Measurements from ENCODE around the gene MDM2. TPM values are rescaled to one million over a fixed set of nuclear protein-coding genes. Genes with fewer than 3 reads are reported as not detected.
"Not testable (repeated sequence)": the region's sequence is repeated elsewhere in the genome, so short reads cannot be mapped to it uniquely, and the experiment has no call there.

Gene MDM2
- total RNA-seq, 1 donor from 2014 or later, result 123 TPM

- no peak overlapping the region for H3K4me3 Mint-ChIP-seq
- peaks cover 15% of the 10 kb centered on the region for H3K4me1 Mint-ChIP-seq
- no peak for DNase-seq (ENCODE audit: low read depth, low spot score)
- no peak overlapping the region for H3K27ac Mint-ChIP-seq (ENCODE audit: unreplicated experiment)
- no peaks in the 10 kb centered on the region for H3K27me3 Mint-ChIP-seq (ENCODE audit: low read depth)
- H3K36me3 Mint-ChIP-seq (ENCODE audit: low read depth), result peaks cover 8% of the 10 kb centered on the region
- no peak for TF ChIP-seq CTCF (conservative IDR thresholded peaks at IDR 0.05)
- no peaks in the 10 kb centered on the region for H3K9me3 Mint-ChIP-seq
Measured at GRCh38 chr12:68805592-68806120, 2.3 kb upstream of the MDM2 start.

DNA sequence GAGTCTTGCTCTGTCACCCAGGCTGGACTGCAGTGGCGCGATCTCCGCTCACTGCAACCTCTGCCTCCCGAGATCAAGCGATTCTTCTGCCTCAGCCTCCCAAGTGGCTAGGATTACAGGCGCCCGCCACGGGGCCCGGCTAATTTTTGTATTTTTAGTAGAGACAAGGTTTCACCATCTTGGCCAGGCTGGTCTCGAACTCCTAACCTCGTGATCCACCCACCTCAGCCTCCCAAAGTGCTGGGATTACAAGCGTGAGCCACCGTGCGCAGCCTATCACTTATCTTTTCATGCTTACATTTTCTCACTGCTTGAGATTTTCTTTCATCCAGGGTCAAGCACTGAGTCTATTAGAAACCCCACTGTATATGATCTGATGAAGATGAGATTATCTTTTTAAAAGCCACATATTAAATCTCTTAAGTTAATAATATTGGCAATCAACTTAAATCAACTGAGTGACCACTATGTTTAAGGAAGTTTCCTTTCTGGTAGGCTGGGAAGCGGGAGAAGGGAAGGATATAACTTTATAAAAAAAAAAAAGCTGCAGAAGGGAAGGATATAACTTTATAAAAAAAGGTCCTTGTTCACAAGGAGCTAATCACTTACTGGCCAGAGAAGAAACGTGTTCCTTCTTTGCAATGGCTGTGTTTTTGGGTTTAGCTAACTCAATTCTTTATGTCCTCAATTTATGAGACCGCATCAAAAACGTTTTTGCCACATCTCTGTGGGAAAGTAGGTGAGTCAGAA lies 1.3 kb upstream of the MDM2 start:
- no peak for TF ChIP-seq CTCF (conservative IDR thresholded peaks at IDR 0.05)
- H3K4me1 Mint-ChIP-seq, result peaks cover 20% of the 10 kb centered on the region
- no peak for DNase-seq (ENCODE audit: low read depth, low spot score)
- peaks cover 8% of the 10 kb centered on the region for H3K36me3 Mint-ChIP-seq (ENCODE audit: low read depth)
- H3K4me3 Mint-ChIP-seq, result peak overlapping the region; percentile 99
- H3K9me3 Mint-ChIP-seq, result no peaks in the 10 kb centered on the region
- no peaks in the 10 kb centered on the region for H3K27me3 Mint-ChIP-seq (ENCODE audit: low read depth)
- H3K27ac Mint-ChIP-seq (ENCODE audit: unreplicated experiment), result no peak overlapping the region

DNA sequence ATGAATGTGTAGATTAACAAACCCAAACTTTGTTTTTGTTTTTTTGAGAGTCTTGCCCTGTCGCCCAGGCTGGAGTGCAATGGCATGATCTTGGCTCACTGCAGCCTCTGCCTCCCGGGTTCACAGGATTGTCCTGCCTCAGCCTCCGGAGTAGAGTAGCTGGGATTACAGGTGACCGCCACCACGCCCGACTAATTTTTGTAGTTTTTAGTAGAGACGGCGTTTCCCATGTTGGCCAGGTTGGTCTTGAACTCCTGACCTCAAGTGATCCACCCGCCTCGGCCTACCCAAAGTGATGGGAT lies 752 bp upstream of the MDM2 start:
- not testable (repeated sequence) for H3K27me3 Mint-ChIP-seq (ENCODE audit: low read depth); H3K36me3 Mint-ChIP-seq (ENCODE audit: low read depth); H3K9me3 Mint-ChIP-seq; DNase-seq (ENCODE audit: low read depth, low spot score)
- Mint-ChIP-seq H3K4me3 (peak overlapping the region; percentile 99), H3K4me1 (peaks cover 20% of the 10 kb centered on the region), H3K27ac (ENCODE audit: unreplicated experiment) (peak overlapping the region; percentile 93)

- H3K27ac Mint-ChIP-seq (ENCODE audit: unreplicated experiment), result peak overlapping the region; percentile 99
- H3K4me3 Mint-ChIP-seq, result peak overlapping the region; percentile 99
- peak; percentile 59 for DNase-seq (ENCODE audit: low read depth, low spot score)
- peaks cover 8% of the 10 kb centered on the region for H3K36me3 Mint-ChIP-seq (ENCODE audit: low read depth)
- peak; percentile 19 for TF ChIP-seq CTCF (conservative IDR thresholded peaks at IDR 0.05)
- no peaks in the 10 kb centered on the region for H3K9me3 Mint-ChIP-seq
- H3K4me1 Mint-ChIP-seq, result peaks cover 20% of the 10 kb centered on the region
- no peaks in the 10 kb centered on the region for H3K27me3 Mint-ChIP-seq (ENCODE audit: low read depth)
Measured at GRCh38 chr12:68808388-68809189, 612 bp downstream of the MDM2 start.

DNA sequence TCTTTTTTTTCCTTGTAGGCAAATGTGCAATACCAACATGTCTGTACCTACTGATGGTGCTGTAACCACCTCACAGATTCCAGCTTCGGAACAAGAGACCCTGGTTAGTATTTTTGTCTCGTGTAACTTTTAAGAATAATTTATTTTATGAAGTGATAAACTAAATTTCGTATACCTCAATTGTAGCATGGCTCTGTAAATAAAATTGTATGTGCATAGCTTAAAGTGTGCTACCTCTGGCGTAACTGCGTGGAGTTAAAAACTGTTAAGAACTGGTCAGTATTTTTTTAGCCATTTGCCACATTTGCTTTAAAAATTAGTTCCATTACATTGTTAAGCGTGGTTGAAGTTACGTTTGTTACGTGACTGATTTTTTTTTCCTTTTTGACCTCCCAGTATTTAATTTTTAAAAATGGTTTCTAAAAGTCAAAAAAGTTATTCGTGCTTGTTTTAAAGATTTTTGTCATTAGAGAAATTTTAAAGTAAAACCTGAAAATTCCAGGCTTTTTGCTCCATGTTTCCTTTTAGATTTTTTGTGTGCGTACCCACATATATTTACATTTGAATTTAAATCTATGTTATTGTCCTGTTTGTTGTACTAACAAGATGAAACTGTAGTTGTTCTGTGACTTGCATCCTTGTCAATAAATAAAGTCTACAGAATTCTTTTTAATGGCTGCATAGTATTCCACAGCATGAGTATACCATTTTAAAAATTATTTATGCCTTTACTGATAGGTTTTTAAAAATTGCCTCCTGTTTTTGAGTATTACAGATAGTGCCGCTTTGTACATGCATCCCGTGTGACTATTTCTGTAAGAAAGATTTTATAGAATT lies 1.4 kb downstream of the MDM2 start:
- Mint-ChIP-seq H3K4me1 (peaks cover 20% of the 10 kb centered on the region), H3K27me3 (ENCODE audit: low read depth) (no peaks in the 10 kb centered on the region), H3K4me3 (peak overlapping the region; percentile 99), H3K27ac (ENCODE audit: unreplicated experiment) (peak overlapping the region; percentile 99), H3K36me3 (ENCODE audit: low read depth) (peaks cover 8% of the 10 kb centered on the region), H3K9me3 (no peaks in the 10 kb centered on the region)
- DNase-seq (ENCODE audit: low read depth, low spot score), result no peak
- TF ChIP-seq CTCF (conservative IDR thresholded peaks at IDR 0.05), result no peak

DNA sequence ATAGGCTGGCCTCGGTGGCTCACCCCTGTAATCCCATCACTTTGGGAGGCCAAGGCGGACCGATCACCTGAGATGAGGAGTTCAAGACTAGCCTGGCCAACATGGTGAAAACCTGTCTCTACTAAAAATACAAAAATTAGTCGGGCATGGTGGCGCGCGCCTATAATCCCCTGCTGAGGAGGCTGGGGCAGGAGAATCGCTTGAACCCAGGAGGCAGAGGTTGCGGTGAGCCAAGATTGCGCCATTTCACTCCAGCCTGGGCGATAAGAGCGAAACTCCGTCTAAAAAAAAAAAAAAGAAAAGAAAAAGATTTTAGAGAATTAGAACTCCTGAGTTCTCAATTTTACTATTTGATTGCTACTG lies 2.0 kb downstream of the MDM2 start:
- DNase-seq (ENCODE audit: low read depth, low spot score); H3K27ac Mint-ChIP-seq (ENCODE audit: unreplicated experiment); H3K27me3 Mint-ChIP-seq (ENCODE audit: low read depth); H3K9me3 Mint-ChIP-seq; H3K36me3 Mint-ChIP-seq (ENCODE audit: low read depth): not testable (repeated sequence)
- Mint-ChIP-seq H3K4me3 (peak overlapping the region; percentile 99), H3K4me1 (peaks cover 20% of the 10 kb centered on the region)

GRCh38 chr12:68811573-68811972 lies 3.6 kb downstream of the MDM2 start:
- DNase-seq (ENCODE audit: low read depth, low spot score); H3K9me3 Mint-ChIP-seq; H3K27ac Mint-ChIP-seq (ENCODE audit: unreplicated experiment); H3K27me3 Mint-ChIP-seq (ENCODE audit: low read depth): not testable (repeated sequence)
- H3K36me3 Mint-ChIP-seq (ENCODE audit: low read depth), result peaks cover 10% of the 10 kb centered on the region
- peak overlapping the region; percentile 37 for H3K4me3 Mint-ChIP-seq
- H3K4me1 Mint-ChIP-seq, result peaks cover 20% of the 10 kb centered on the region

Data from neural crest cell (in vitro differentiated cells).